Cerebellar nuclear complex (tissue), 1 donor: ENCODE measurements around the gene MAP3K7.

Experiments used
- DNase-seq, 2 experiments: peaks; one replicate each; lab custom pipeline; 2025; lab: John Stamatoyannopoulos, UW

MAP3K7 gene

DNA sequence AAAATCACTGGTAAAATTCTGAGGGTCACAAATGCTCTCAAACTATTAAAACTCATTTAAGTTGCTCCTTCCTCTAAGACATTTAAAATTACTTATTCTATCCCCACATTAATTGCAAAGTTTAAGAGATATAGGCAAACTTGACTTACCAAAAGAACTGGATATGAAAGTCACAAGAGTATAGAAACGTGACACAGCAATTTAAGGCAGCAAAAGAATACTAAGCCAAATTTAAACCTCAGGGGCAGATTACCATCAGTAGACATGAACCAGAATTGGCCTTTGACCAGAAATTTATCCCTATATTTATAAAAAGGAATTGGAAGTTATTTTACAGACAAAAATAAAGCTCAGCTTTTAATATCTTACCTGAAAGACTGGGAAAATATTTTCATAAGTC is 56.0 kb downstream of the MAP3K7 start:
- DNase-seq, result no peak

DNA sequence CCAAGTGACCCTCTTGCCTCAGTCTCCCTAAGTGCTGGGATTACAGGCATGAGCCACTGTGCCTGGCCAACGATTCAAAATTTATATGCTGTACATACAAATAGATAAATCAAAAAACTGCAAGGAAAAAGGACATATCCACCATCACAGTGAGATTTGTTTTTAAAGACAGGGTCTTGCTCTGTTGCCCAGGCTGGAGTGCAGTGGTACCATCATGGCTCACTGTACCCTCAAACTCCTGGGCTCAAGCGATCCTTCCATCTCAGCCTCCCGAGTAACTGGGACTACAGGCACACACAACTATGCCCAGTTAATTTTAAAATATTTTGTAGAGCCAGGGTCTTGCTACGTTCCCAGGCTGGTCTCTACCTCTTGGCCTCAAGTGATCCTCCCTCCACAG is 61.5 kb downstream of the MAP3K7 start:
- no peak for DNase-seq

DNA sequence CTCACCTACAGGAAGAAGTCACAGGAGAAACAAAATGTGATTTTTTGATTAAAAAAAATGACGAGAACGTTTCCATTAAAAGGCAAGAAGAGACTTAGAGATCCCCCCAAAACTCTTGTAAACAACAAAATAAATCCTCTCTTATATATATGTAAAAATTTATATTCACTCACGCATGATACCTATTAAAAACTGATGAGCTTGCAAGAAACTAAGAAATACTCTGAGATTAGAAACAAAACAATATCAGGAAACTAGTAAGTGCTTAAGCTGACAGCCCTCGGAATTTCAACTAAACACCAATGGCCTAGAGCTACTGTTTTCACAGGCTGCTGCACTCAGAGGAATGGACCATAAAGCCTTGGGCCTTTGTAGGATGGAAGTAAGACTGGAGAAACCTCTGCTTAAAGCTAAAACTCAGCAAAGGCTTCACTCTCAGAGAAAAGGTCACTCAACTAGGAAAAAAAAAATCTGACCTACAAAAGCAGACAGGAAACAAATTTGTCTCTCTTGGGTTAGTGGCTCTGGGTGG is 63.0 kb downstream of the MAP3K7 start:
- no peak for DNase-seq

DNA sequence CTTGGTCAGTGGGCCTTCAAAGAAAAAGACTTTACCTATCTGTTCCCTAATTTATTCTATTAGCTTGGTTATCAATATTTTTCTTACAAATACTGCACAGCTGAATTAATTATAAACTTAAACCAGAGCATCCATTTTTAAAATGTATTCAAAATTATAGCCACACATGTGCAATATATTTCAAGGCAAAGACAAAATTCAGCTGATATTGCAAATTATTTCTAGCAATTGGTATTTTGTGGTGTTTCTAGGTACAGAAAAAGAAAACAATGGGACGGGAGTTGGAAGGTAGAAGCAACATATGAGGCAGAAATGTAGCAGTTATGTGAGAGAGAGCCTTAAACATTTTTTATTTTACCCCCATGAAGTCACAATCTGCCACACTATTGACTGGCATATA is 64.9 kb downstream of the MAP3K7 start:
- no peak for DNase-seq

DNA sequence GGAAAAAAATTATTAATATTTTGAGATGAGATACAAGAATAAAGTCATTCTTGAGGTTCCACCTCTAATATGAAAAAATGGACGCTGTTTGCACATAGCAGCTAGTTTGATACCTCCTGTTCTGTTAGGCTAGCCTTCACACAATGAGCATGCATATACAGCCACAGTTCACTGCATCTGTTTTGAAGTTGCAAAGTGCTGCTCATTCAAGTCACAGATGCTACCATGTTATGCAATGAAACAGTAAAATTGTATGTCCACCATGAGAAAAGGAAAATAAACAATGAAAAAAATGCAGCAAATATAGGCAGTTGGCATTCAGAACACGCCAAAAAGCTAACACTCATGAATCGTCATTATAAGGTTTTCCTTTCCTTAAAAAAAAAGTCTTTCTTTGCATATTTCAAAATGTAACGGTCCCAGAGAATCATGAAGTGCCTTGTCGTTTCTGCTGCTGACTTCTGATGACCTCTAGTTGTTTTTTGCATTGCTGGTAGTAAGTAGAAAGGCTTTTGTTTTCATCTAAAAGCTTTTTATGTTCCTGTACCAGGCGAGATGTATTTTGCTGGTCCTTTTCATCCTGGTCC is 70.7 kb downstream of the MAP3K7 start:
- no peak for DNase-seq

DNA sequence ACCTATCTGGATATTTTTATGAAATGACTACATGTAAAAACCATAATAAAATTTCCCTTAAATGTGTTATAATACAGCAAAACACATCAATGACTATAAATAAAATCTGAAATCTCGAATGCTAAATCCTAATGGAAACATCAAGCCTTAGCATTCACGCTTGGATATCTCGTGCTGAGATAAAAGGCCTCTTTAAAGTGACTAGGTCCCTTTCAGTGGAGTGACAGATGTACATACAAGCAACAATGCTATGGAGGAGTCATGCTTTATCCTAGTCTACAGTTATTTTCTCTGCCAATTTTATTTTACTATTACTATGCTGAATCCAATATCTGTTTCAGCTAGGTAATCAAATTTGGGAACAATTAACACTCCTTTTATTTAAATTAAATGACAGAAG is 72.4 kb downstream of the MAP3K7 start:
- no peak for DNase-seq

DNA sequence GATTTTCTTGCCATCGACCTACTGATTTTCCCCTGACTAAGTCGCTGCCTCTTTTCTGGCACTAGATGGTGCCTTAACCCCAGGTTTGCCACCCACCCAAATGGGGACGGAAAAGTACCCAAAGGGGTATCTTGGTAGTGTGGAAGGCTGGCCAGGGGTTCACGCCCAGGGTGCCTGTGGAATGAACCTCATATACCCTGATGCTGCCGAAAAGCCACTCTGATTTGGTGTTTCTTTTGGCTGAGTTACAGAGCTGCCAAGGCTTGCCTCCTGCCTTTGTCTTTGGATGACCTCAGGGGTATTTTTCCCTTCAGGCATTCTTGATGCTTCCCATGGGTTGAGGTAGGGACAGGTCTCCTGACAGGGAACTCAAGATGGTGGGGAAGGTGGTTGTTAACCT is 78.1 kb downstream of the MAP3K7 start:
- no peak for DNase-seq

DNA sequence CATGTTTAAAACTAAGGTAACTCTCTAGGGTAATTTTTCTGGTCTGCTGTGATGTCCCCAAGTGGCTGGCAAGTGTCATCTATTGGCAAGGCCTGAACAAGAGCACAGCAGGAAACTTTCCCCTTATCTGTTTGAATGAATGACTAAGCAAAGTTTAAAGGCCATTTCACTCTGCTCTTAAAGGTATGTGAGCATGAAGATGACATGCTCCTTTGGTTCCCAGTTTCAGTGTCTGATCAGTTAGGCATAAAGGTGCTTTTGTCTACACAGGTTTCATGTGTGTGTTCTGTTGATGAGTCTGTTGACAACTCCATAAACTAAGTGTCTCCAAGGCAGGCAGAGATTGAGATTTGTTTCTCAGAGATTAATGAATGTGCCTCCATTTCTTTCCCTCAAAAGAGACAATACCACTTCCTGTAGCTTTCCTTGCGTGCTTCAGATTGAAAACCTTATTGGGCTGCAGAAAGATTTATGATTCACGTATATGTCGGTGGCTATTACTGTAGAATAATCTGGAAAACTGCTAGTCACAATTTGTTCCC is 83.9 kb downstream of the MAP3K7 start:
- DNase-seq, result no peak

DNA sequence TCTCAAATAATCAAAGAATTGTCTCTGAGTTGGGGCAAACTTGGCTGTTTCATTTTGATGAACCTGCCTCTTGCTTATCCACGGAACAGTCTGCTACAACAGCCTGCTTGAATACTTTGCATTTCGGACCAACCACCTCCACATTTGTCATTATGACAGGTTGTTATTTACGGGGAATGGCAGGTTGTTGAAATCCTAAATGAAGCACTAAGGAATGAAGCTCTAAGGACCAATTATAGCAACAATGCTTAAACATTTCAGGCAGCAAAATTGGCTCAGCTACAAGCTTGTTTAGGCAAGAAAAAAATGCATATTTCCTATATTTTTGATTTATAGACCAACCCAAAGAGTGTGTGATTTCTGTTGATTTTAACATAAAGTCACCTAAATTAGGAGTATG is 84.5 kb downstream of the MAP3K7 start:
- no peak for DNase-seq

DNA sequence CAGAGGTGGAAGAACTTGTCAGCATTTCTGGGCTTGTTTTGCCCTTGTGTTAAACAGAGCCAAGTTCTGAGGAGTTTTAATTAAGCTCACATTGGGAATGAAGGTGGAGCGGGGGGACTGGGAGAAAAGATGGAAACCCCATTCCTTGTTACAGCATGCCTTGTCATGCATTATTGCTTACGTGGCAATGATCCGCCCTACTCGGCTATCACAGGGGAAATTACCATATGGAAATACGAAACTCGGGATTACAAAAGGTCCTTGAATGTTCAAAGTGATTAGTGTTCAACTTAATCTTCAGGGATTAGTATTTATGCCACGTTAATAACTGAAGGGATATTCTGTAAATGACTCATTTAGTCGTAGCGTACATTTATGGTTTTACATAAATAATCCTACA is 86.4 kb downstream of the MAP3K7 start:
- no peak for DNase-seq

DNA sequence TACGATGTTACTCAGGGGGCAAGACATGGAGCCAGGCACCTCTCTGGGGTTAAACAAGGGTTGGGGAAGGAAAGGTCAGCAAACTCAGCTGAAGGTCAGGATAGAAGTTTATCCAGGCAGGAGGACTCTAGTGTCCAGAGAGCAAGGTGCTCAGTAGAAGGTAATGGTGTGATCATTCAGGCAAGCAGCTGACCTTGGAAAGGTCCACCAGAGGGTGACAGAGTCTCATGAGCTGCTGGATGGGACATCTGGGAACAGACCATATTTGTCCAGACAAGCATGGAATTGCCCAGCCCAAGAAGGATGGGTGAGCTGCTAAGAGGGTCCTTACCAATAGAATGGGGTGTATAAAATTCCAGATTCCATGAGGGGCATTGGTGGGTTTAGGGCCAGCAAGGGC is 89.5 kb downstream of the MAP3K7 start:
- DNase-seq, result no peak

DNA sequence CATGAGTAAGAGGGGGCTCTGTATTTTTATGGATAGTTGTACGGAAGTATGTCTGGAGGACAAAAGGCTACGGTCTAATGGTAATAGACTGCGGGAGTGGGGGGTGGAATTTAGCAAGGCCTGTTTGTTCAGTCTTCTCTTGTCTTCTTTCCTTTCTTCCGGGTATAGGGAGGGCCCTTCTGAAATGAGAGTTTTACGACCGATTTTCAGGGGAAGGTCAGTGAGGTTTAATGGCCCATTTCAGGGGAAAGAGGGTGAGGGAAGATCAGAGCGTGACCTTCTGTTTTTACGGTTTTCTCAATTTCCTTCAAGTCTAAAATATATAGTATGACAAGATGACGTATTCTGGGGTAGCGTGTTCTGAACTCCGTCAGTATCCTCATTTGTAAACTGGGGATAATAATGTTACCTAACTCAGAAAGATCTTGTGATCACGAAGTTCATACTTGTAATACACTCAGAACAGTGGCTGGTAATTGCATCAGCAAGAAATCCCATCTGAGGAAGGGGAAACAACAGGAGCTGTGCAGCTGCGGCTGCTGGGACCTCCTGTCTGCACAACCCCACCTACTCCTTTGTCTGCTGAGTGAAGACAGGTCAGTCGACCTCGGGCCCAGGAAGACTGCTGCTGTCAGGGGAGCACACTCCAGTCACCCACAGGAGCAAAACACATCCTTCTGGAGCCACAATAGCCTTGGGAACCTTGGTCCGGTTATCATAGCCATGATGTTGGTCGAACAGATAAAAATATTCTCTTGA is 90.4 kb downstream of the MAP3K7 start:
- no peak for DNase-seq

DNA sequence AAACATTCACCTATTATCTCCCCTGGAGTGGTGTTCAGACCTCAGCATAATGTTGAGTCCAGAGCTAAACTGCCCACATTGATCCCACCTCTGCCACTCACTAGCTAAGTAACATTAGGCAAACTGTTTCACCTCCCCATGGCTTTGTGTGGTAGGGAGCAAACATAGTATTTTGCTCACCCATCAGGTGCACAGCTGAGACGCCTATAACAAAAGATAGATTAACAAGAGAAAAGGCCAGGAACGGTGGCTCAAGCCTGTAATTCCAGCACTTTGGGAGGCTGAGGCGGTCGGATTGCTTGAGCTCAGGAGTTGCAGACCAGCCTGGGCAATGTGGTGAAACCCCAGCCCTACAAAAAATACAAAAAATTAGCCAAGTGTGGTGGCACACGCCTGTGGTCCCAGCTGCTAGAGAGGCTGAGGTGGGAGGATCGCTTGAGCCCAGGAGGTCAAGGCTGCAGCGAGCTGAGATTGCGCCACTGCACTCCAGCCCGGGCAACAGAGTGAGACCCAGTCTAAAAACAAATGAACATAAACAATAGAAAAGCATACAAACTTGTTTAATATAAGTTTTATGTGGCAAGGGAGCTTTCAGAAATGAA is 91.6 kb downstream of the MAP3K7 start:
- DNase-seq, result no peak

DNA sequence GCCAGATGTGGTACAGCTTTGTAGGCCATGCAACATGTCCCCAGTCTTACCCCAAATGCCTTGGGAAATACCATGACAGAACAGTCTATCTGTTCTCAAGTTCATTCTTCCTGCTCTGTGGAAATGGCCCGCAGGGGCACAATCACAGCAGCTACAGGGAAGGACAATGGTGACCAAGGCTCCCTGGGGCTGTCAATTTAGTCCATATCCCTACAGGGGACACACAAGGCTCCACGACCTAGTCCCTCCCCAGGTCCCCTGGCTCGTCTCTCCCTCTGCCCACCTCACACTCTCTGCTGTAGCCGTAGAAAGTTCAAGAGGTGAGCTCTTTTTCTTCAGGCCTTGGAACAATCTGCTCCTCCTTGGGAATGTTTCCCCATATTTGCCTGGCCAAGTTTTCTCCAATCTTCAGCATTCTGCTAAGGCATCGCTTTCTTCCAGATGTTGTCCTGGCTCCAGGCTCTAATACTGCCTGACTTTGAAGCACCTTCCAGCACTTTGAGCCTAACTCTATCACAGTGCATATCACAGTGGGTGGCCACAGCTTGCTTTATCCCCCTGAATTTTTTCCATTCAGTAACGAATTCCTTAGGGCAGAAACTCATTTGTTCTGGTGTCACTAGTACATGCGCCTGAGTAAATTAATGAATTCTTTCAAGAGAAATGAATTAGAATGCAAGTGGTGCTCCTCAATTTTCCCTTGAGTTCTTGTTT is 92.6 kb downstream of the MAP3K7 start:
- no peak for DNase-seq

DNA sequence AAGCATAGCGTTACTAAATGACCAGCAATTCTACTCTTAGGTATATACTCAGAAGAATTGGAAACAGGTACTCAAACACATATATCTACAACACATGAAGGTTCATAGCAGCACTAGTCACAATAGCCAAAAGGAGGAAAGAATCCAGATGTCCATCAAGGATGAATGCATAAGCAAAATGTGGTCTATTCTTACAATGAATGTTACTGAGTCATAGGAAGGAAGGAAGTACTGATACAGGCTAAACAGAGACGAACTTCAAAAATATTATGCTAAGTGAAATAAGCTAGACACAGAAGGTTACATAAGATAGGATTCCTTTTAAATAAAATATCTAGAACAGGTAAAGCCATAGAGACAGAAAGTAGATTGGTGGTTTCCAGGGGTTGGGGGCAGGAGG is 93.5 kb downstream of the MAP3K7 start:
- no peak for DNase-seq

DNA sequence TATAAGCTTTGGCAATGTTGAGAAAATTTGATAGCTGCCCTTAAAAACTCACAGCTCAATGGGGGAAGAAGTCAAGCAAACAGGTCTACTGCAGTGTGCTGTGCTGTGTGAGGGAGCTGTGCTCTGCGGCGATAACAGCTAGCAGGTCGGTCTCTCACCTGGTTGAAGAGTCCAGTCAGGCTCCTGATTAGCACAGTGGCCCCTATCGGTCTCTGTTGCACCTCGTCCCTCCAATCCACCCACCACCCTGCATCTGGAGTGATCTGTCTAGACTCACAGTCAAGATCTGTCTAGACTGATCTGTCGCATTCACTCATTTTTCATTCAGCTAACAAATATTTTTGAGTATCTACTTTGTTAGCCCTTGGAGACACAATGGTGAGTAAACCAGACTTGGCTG is 94.1 kb downstream of the MAP3K7 start:
- no peak for DNase-seq

DNA sequence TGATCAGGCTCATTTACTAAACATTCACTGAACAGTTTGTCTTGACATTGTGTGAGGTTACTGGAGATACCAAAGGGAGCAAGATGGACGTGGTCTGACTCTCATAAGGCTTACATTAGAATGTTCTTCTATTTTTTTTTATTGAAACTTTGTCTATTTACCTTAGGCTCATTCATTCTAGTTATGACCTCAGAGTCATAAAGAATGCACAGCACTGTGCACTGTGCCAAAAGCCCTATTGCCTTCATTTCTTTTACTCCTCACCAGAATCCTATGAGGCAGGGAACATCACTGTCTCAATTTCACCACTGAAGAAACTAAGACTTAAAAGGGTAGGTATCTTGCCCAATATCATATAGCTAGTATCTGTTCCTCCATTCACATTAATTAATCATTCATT is 94.5 kb downstream of the MAP3K7 start:
- DNase-seq, result no peak

DNA sequence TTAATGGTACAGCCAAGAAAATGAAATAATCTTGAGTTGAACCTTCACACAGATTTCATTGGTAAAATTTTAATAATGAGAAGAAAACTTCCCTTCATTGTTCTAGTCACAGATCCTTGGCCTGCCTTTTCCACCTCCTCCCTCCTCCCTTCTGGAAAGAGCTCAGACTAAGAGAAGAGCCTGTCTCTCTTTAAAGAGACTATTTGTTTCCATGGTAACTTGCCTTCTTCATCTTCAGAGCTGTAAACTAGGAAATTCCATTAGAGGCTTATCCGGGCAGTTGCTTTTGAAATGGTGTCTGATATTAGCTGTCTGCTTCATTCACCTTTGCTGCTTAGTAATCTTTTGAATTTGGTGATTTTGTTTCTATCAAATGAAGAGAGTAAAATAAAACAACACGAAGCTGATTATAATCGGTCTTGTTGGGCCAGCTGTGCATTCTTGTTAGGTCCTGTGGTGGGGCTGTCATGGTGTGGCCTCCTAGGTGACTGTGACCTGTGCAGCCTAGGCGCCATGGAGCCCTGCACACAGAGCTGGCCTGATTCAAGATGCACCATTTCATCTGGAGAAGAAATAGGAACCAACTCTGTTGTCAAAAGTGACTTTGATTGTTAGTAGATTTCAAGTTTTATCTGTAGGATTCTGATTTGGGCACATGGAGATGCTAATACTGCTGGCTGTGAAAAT is 96.7 kb downstream of the MAP3K7 start:
- DNase-seq, result no peak

DNA sequence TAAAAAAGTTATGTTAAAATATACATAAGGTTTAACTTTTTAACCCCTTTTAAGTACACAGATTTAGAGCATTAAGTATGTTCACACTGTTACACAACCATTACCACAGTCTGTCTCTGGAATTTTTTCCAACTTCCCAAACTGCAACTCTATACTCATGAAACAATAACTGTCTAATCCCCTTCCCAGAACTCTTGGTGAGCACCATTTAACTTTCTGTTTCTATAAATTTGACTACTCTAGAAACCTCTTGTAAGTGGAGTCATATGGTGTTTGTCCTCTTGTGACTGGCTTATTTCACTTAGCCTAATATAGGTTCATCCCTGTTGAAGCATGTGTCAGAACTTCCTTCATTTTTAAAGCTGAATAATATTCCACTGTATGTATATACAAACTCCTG is 98.1 kb downstream of the MAP3K7 start:
- DNase-seq, result no peak

DNA sequence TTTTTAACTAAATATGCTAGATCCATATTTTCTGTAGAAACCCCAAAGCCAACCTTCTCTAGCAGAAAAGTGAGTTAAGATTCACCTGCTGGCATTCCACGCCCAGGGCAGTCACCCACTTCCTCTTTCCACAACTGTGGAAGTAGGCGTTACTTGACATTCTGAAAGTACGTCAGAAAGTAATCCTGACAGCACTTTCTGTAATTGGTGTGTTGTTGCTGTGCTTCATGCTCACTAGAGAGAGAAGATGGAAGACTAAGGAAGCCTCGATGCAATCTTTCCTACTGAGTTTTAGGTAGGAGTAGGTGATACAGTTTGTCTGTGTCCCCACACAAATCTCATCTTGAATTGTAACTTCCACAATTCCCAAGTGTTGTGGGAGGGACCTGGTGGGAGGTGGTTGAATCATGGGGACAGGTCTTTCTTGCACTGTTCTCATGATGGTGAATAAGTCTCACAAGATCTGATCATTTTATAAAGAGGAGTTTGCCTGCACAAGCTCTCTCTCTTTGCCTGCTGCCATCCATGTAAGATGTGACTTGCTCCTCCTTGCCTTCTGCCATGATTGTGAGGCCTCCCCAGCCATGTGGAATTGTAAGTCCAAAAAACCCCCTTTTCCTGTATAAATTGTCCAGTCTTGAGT is 101.1 kb downstream of the MAP3K7 start:
- DNase-seq, result no peak

DNA sequence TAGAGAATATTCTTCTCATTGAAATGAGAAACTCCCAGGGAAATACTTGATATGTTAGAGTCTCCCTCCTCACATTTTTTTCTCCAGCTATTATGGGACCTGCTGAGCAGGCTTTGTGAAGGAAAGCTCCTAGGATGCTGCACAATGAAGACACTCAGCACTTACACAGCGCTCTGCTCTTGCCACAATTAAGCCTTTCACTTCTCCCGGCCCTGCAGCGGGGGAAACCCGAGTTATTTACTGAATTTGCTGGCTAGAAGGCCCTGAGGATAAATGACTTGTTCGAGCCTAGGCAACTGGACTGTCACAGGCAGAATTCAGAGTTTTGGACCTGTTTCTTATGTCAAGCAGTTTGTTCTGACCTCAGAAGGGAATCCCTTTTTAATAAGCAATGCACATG is 102.0 kb downstream of the MAP3K7 start:
- no peak for DNase-seq
